Ovary (tissue), 3 donors: Measurements from ENCODE around the gene SPDYE17.
"Not testable (repeated sequence)": the region's sequence is repeated elsewhere in the genome, so short reads cannot be mapped to it uniquely, and the experiment has no call there.

Experiments used
- CTCF ChIP-seq, 3 donors: fragments of 450-650 bp in 2 of 3; fragments of 200-600 bp in 1 of 3; IDR thresholded peaks; one replicate each; pipeline versions ENCODE4 v1.5.1 to v1.8.0; 2016 to 2022; ENCODE audit warnings: antibody characterized with exemption in 3 of 3, mild to moderate bottlenecking in 1 of 3
- POLR2A ChIP-seq: fragments of 450-650 bp; IDR thresholded peaks from one replicate; pipeline ENCODE4 v1.6.1; 2017; ENCODE audit warnings: antibody characterized with exemption, mild to moderate bottlenecking, moderate library complexity
- donor health status: DM: no; HTN: no; CAD: no.

GRCh38 chr7:77079112-77079511 lies 47.0 kb upstream of the SPDYE17 start:
- not testable (repeated sequence) for TF ChIP-seq CTCF (IDR thresholded peaks at IDR 0.05); POLR2A
